ENCODE measurements around the gene PRKCZ.
A peak's percentile ranks its signal among the peaks of the same experiment; 100 is the strongest.

Gene PRKCZ

DNA sequence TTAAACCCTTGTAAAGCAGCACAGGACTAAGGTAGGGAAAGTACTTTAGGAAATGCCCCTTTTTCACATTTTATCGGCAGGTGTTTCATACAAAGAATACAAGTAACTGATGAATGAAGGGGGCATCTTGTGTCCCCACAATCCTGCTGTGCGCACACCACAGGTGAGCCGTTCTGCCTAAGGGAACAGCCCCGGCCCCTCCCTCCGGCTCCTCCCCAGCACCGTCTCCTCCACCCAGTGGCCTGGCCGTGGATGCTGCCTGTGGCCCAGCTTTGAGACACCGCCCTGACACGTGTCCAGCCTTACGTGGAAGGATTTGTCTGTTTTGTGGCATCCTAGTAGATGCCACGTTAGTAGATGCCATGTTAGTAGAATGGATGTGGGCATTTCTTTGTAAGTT is 131.5 kb downstream of the PRKCZ start:
- DNase-seq = no peak

DNA sequence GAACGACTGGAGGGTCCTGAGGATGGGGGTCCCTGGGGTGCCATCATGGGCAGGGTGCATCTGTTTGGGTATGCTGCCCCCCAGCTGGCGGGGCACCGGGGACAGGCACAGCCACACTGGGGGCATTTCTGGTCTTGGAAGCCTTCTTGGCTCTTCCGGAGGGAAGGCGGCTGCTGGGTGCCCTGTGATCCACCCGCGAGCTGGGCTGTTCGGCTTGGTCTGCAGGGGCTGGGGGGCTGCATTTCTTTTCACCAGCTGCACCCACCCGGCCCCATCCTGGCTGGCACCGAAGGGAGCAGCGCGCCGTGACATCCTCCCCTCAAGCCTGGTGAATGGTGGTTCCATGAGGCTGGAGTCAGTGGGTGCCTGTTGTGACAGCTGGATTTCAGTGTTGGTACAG is 132.2 kb downstream of the PRKCZ start:
- DNase-seq = no peak

DNA sequence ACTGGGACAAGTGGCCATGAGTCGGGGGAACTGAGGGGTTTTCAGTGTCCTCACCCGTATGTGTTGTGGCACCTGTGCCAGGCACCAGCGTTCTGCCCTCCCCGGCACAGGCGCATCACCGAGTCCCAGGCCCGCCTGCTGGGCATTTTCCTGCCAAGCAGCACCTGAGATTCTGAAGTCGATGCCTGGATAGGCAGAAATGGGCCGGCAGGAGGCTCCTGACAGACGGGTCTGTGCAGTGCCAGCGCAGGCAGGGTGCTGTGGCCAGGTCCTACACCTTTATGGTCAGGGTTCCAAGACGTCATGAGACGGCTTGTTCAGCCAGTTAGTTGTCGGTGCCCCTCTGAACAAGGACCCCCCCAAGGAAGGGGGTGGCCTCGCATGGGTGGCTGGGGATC is 133.7 kb downstream of the PRKCZ start:
- DNase-seq = no peak

DNA sequence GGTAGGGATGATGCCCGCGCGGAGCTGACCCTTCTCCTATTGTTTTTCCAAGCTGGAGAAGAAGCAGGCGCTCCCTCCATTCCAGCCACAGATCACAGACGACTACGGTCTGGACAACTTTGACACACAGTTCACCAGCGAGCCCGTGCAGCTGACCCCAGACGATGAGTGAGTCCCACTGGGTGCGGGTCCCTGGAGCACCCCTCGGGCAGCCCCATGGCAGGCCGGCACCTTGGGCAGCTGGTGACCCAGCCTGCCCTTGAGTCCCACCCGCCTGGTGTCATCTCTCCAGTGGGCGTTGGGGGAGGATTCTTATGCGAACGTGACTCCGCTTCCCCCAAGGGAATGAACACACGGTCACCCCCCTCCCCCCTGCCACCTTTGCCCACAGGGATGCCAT is 134.3 kb downstream of the PRKCZ start:
- no peak for DNase-seq

DNA sequence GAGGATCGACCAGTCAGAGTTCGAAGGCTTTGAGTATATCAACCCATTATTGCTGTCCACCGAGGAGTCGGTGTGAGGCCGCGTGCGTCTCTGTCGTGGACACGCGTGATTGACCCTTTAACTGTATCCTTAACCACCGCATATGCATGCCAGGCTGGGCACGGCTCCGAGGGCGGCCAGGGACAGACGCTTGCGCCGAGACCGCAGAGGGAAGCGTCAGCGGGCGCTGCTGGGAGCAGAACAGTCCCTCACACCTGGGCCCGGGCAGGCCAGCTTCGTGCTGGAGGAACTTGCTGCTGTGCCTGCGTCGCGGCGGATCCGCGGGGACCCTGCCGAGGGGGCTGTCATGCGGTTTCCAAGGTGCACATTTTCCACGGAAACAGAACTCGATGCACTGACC is 134.7 kb downstream of the PRKCZ start:
- DNase-seq = no peak

DNA sequence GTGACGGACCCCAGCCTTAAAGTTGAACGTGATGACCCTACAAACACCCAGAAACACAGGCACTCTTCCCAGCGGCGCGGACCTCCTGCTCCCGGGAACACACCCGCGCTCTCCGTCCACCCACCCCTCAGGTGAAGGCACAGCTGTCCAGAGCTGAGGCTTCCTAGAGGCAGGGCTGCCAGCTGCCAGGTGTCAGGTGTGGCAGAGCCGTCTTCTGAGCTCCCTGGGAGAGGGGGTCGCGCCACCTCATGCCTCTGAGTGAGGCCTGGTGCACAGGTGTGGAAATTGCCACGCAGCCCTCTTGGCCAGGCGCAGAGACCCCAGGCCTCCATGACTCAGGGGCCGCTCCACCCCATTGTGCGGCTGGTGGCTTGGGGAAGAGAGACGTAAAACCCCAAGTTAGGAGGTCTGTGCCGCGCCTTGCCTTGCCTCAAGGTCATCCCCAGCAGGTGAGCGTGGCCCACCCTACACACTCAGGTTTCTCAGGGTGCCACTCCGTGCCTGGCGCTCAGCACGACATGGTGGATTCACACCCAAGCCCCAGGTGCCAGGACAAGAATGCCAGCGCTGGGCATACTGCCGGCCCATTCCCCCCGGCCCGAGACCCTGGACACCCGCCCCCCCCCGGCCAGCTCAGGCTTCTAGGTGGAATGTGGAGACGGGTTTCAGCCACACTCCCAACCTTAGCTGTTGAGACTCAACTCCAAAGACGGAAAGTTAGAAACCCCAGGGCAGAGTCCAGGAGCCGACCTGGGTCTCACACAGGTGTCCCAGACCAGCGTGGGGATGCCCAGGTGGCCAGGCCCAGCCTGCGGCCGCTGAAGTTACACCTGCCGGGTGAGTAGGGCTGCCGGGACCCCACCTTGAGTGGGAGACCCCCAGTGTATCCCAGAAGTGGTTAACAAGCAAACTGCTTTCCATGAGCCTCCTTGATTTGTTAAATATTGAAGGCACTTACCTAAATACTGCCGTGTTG is 136.0 kb downstream of the PRKCZ start:
- DNase-seq = no peak

DNA sequence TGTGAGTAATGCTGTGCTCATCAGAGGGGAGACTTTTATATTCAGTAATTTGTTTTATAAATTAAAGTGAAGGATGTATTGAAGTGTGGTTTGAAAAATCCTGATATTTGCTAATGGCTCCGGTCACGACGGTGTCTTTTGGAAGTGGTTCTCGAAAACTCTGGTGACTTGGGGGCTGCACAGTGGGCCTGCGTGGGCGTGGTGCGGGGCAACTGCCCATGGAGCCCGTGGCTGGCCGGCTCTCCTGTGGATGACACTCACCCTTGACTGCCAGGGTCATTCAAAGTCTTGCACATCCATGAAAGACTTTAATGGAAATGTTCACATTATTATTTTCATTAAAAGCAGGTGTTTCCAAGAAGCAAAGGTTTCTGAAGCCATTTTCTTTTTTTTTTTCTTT is 136.7 kb downstream of the PRKCZ start:
- no peak for DNase-seq

DNA sequence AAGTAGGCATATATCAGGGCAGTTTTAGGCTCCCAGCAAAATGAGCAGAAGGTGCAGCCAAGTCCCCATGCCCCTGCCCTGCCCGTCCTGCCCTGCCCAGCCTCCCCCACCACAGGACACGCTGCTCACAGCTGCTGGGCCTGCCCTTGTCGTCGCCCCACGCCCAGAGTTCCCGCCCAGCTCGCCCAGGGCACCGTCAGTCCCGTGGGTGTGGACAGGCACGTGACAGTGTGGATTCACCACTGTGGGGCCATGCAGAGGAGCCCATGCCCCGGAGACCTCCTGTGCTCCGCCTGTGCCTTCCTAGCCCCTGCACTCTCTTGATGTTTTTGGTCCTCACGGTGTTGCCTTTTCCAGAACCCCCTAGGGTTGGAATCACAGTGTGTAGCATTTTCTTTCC is 137.4 kb downstream of the PRKCZ start:
- DNase-seq = no peak

DNA sequence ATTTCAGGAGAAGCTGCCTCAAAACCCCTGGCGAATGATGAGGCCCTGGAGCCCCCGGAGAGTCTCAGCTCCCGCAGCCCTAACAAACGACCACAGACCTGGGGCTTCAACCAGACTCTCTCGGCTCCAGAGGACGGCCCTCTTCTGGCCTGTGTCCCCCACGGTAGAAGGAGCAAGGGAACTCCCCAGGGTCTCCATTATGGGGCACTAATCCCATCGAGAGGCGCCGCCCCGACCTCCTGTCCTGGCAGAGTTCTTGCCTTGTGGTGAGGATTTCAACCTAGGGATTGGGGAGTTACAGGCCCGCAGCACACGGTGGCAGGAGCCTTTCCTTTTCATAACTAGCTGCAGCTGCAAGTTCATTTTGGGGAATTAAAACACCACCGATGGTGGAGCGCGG is 138.1 kb downstream of the PRKCZ start:
- no peak for DNase-seq

DNA sequence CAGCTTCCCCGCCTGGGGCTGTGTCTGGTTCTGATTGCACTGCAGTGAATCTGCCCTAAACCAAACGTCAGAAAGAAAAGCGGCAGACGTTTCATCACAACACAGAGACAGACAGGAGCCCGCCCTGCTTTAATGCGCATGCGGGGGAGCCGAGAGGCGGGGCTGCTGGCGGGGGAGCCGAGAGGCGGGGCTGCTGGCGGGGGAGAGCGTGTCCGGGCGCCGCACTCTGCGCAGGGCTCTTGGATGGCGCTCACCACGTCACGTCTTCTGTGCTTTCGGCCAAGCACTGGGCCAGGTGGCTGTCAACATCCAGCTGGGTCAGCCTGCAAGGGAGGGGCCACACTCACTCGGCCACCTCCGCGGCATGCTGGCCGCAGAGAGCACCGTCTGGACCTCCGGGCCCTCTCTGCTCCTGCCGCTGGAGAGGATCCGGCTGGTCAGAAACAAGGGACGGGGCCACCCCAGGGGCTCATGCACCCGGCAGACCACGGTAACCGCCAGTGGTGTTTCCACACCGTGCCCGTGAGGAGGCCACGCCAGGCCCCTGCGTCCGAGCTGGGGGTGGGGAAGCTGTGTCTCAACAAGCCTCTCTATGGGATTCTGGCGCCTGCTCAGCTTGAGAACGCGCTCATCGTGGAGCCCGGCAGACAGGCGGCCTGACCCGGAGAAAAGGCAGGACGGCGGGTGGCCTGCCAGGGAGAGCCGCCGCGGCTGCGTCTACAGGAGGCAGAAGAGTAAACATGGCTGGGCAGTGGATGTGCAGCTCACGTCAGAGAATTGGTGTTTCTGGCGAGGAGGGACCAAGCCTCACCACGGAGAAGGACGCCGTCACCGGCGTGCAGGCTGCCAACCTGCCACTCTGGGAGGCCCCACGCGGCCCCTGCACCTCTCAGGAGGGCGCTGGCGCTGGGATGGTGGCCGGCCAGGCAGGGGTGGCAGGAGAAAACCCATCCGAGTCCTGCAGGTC is 139.5 kb downstream of the PRKCZ start:
- peak; percentile 94 to 95 for DNase-seq

DNA sequence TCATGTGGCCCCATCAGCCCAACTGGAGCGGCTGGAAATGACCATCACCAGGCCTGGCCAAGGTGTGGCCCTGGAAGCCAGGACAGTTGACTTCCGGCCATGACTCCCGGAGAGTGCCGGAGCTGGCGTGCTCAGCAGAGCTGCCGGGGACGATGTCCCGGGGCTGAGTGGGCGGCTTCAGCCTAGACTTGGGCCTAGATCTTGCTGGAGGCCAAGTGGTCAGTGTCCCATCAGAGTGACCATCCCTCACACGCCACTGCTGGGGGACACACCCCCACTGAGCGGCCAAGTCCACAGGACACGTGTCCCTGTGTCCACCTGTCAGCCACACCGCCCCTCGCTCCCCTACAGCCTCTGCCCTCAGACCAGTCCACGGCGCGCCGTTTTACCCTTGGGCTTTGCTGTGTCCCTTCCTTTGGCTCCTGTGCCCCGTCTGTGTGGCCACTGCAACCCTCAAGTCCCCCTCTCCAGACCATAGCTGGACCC is 140.3 kb downstream of the PRKCZ start:
- no peak for DNase-seq

DNA sequence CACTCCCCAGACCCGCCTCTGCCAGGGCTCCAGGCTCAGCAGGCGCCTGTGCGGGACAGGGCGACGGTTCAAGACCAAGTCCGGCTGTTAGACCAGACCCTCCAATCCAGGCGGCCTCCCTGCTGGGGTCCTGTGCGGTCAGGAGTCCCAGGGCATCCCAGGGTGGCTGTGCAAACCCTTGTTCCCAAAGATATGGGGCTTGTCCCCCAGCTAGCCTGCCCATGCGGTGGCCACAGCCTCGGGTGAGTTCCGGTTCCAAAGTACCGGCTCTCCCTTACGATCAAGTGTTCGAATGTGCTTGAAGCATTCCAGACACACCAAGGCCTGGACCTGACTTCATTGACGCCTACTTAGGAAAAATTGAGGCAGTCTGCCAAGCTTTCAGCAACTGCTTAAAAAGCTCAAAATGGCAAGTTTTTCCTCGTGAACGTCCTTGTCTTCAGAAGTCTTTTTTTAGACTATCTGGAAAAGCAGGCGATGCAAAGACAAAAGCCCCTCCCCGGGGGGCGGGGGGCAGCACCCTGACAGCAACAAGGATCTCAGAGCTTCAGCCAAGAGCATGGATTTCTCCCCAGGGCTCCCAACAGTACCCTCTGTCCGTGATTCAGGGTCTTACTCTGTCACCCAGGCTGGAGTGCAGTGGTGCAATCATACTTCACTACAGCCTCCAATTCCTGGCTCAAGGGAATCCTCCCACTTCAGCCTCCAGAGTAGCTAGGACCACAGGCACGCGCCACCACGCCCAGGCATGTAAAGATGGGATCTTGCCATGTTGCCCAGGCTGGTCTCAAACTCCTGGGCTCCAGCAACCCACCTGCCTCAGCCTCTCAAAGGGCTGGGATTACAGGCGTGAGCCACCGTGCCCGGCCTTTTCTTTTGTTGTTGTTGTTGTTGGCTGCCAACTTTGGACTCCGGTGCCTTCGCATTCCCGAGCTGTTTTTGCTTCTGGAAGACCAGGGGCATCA is 142.1 kb downstream of the PRKCZ start:
- no peak for DNase-seq

DNA sequence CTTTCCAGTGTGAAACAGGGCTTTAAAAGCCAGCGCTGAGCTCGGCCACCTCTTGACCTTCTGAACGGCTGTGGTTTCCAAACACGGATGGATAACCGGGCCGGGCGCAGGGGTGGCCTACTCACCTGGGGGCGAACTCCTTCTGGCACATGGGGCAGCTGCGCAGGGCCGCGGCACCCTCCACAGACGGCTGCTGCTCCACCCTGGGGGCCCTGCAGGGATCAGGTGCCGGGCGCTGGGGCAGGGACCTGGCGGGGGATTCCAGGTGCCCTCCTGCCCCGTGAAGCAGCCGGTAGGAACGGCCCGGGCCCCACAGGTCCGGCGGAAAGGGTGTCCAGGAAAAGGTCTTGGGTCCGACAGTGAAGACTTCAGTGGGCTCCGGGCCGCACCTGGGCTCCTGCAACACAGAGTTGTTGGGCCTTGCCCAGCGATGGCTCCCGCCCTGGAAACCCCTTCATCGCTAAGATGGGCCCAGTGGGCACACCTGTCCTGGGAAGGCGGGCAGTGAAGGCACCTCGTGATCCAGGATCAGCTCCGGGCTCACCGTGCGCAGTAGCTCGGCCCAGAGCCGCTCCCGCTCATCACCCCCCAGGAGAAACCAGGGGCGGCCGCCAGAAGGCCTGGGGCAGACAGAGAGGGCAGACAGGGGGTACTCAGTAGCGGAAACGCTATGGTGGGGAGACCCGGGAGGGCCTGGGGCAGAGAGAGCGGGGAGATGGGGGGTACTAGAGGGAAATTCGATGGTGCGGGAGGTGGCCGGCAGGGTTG is 143.5 kb downstream of the PRKCZ start:
- no peak for DNase-seq

DNA sequence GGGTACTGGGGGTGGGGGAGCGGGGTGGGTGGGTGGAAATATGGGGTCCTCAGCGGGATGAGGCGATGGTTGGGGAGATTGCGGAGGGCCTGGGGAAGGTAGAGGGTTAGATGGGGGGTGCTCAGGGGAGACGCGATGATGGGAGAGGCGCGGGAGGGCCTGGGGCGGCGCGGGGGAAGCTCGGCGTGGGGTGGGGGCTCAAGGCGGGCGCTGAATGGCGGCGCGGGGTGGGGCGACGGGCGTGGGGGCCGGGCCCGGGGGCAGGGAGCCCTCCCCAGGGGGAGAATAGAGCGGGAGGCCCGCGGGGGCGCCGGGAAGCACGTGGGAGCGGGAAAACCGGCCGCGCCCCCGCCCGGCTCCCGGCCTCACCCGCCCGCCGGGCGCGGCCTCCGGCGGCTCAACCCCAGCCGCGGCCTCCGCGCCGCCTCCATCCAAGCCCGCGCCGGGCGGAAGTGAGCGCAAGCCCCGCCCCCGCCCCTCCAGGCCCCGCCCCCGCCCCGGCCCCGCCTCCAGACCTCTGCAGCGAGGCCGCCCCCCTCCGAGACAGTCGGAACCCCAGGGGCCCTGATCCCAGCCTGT is 144.2 kb downstream of the PRKCZ start, which contains the start of gene FAAP20:
Gene FAAP20 (minus strand): TSS at position 454 of the 579 bp plus-strand sequence. CDS start 23 bp downstream, at position 431.
- peak in 1 of 2 experiments; percentile 89 for DNase-seq

DNA sequence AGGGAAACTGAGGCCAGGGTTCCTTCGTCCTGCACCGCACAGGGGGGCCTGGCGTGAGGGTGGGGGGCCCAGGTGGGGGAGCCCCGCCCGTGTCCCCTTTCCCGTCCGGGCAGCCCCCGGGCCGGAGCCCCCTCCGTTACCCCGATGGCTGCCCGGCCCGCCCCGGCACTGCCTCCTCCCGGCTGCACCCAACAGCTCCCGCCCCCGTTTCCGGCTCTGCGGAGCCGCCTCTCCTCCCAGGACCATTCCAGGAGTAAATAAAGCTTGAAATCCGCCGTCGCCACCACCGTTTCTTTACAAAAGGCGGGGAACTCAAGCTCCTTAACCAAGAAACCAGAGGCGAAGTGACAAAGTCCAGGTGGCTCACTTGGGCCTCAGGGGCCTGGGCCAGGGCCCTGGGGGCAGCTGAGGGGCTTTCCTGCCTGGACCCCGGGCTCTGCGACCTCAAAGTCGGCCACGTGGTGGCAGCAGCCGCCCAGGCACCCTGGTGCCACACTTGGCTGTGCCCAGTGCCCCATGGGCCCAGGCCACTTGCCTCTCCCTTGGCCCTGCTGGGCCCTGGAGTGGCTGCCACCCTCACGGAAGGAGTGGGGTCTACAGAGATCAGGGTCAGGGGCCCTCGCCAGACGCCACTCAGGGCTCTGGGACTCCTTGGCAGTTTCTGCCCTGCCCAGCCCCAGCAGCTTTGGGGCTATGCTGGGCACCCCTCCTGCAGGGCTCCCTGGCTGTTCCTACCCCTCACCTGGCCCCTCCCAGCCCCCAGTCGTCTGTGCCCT is 144.9 kb downstream of the PRKCZ start:
- peak; percentile 93 to 94 for DNase-seq

DNA sequence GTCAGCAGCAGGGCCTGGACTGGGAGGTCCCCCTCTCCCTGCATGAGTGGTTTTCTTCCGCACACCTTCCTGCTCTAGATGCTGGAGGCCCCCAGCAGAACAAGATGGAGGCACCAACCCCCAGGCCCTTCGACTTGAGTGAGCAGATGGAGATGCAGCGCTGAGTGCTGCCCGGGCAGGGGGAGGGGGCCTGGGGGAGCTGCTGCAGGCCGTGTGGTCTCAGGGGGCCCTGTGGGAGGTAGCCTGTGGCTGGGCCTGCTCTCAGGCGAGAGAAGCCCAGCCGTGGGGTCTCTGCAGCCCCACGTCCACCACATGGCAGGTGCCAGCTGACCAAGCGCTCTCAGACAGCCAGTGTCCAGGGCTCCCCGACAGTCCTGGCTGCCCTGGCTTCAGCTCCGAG is 145.6 kb downstream of the PRKCZ start:
- DNase-seq = no peak

DNA sequence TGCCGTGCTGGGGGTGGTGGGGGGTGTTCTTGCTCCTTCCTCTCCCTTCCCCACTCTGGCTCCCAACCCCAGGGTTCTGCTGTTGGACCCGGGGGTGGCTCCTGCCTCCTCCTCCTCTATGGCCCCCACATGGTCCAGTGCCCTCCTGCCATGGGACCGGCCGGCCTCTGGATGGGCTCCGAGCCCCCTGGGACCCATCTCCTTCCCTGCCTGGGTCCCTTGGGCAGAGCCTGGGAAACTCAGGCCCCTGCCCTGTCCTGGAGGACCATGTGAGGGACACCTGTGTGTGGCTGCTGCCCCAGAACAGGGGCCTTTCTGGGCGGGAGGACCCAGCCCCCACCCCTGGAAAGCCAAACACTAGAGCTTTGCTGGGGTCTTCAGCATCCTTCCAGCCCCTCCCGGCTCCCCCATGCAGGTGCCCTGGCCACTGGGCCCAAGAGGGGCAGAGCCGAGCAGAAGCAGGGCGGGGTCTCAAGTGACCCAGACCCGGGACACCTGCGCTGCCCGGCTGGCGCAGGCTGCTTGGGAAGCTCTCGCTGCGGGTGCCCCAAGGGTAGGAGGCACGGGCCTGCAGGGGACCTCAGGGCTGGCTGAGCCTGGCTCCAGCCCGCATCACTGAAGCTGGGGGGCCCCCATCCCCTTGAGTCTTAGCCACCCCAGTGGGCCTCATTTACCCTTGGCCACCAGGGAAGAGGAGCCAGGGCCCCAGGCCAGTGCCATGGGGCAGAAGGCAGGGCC is 146.9 kb downstream of the PRKCZ start:
- DNase-seq = no peak

DNA sequence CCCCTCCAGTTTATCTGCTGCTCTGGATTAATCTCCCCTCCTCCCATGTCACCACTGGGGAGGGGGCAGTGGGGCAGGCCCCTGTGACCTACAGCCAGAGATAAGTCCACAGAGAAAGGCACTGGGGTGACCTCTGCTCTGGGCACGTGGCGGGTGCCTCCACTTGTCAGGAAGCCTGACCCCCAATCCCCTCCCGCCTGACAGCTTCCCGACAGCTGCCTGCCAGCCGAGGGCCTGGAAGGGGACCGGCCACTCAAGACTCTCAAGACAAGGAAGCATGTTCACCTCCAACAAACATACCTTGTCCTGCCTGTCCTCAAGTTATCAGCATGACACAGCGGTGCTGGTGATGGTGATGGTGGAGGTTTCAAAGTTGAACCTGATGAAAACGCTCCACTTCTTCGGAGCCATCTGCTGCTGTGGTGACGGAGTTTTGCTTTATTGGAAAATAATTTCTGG is 147.5 kb downstream of the PRKCZ start:
- no peak for DNase-seq

DNA sequence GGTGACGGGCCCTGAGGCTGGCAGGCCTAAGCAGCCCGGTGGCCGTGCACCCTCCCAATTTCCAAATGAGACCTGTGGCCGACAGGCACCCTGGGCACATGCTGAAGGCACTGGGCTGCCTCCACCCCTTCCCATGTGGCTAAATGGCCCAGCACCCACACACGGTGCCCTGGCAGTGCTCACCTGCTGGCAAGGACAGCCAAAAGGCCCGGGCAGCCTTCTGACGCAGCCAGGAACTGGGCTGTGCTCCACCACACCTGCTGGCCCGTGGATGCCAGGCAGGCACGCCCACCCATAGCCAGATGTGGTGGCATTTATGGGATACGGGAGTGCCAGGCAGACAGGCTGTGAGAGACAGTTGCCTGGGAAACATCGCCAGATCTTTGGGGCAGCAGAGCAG is 148.4 kb downstream of the PRKCZ start:
- DNase-seq = peak; percentile 35 to 38

All from activated T-cell treated with anti-CD3 and anti-CD28 coated beads, Interleukin-2, amount 50 U/mL, for 48 hours (primary cell).